HCT116 (cell line): ENCODE results near the gene COL15A1.

Experiments used
- ELF1 ChIP-seq: IDR thresholded peaks from 2 replicates; pipeline ENCODE4 v1.6.1; 2012; ENCODE audit warnings: low read depth, borderline replicate concordance
- EZH2 ChIP-seq: fragments of 200-600 bp; sonication (generic); IDR thresholded peaks from 2 replicates; pipeline ENCODE4 v1.6.1; 2017; ENCODE audit warnings: antibody characterized with exemption, mixed run types
- POLR2A ChIP-seq: IDR thresholded peaks from 2 replicates; pipeline ENCODE4 v1.7.0; 2011; ENCODE audit warnings: borderline replicate concordance; ENCODE audit not compliant: insufficient read depth, insufficient read length; ENCODE audit errors: extremely low read depth
- POLR2AphosphoS5 ChIP-seq: IDR thresholded peaks from 2 replicates; pipeline ENCODE4 v1.6.1; 2011; ENCODE audit warnings: mild to moderate bottlenecking, low read depth, low read length, moderate library complexity
- TF ChIP-seq, protein P1 (sequence below), 3 experiments: fragments of 200-600 bp in 1 of 3; sonication (generic) in 1 of 3; IDR thresholded peaks in 2 of 3; conservative IDR thresholded peaks in 1 of 3; 2 replicates each; pipeline ENCODE4 v1.5.1; 2012 to 2017; ENCODE audit warnings: low read depth in 2 of 3, low read length in 2 of 3, antibody characterized with exemption in 1 of 3, borderline replicate concordance in 1 of 3, control low read depth in 1 of 3, mild to moderate bottlenecking in 1 of 3, mixed read lengths in 1 of 3, mixed run types in 1 of 3, moderate library complexity in 1 of 3; ENCODE audit not compliant: insufficient read depth in 1 of 3

GRCh38 chr9:99003308-99003707, 59.6 kb downstream of the COL15A1 start:
- TF ChIP-seq POLR2AphosphoS5 (no peak), POLR2A (no peak), EZH2 (no peak), ELF1 (no peak)
- TF ChIP-seq, protein P1, sequence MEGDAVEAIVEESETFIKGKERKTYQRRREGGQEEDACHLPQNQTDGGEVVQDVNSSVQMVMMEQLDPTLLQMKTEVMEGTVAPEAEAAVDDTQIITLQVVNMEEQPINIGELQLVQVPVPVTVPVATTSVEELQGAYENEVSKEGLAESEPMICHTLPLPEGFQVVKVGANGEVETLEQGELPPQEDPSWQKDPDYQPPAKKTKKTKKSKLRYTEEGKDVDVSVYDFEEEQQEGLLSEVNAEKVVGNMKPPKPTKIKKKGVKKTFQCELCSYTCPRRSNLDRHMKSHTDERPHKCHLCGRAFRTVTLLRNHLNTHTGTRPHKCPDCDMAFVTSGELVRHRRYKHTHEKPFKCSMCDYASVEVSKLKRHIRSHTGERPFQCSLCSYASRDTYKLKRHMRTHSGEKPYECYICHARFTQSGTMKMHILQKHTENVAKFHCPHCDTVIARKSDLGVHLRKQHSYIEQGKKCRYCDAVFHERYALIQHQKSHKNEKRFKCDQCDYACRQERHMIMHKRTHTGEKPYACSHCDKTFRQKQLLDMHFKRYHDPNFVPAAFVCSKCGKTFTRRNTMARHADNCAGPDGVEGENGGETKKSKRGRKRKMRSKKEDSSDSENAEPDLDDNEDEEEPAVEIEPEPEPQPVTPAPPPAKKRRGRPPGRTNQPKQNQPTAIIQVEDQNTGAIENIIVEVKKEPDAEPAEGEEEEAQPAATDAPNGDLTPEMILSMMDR (IDR thresholded peaks at IDR 0.05 in 2 of 3, conservative IDR thresholded peaks at IDR 0.05 in 1 of 3; ENCODE audit: borderline replicate concordance in 1 of 3, insufficient read depth in 1 of 3, low read depth in 2 of 3, low read length in 2 of 3), result no peak
